ENCODE results near the gene ZFR. TPM values are rescaled to one million over a fixed set of nuclear protein-coding genes. Genes with fewer than 3 reads are reported as not detected.

ZFR gene
- polyA plus RNA-seq, 2 of the 4 experiments (the other 2 are of a cell fraction): 65.6 to 107 TPM

DNA sequence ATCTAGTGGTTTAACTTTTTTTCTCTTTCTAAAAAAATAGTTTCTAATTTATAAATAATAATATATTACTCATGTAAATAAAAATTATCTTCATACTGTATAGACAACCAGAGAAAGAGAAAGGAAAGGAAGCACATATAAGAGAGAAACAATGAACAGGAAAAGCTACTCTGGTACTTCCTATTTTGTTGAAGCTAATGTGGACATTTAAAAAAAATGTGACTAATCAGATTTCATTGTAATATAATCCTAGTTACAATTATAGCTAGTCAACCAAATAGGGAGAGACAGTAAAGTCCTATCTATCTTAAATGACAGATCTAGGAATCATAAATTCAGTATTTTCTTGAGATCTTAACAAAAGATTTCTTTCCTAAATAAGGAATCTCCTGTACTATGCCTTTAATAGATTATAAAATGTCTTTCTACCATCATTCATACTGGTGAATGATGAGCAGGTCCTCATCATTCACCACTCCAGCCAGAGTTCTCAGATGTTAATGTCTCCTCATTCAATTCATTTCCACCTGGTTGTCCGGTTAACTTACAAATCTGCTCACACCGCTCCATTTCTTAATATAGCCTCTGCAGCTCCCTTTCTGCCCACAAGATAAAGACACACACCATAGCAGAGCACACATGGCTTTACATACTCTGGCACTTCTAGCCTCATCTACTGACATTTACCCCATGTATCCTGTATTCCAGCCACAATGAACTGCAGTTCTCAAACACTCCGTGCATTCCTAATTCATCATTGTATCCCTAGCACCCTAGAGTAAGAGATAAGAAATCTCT, 30.9 kb downstream of the ZFR start:
- ATAC-seq (no peak), FAIRE-seq (no peak), DNase-seq (ENCODE audit: low read depth in 1 of 2, low spot score in 1 of 2) (no peak)
- Histone ChIP-seq H3K4me1 (no peaks in the 10 kb centered on the region), H3K9me3 (no peaks in the 10 kb centered on the region), H3K4me3 (no peak overlapping the region), H3K27ac (no peak overlapping the region), H3K4me2 (no peak overlapping the region)
- TF ChIP-seq FOXS1 (CRISPR knock-in tag; IDR thresholded peaks at IDR 0.05) (no peak), MYC (IDR thresholded peaks at IDR 0.05; ENCODE audit: borderline replicate concordance, low read length) (no peak), PHF8 (IDR thresholded peaks at IDR 0.05; ENCODE audit: borderline replicate concordance, low read depth) (no peak), NR3C1 (IDR thresholded peaks at IDR 0.05) (no peak)
- TF ChIP-seq, protein P1, sequence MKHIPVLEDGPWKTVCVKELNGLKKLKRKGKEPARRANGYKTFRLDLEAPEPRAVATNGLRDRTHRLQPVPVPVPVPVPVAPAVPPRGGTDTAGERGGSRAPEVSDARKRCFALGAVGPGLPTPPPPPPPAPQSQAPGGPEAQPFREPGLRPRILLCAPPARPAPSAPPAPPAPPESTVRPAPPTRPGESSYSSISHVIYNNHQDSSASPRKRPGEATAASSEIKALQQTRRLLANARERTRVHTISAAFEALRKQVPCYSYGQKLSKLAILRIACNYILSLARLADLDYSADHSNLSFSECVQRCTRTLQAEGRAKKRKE (CRISPR knock-in tag; IDR thresholded peaks at IDR 0.05; ENCODE audit: low read depth): no peak
- 97% methylated on average over 3 of the region's 3 CpGs for WGBS (ENCODE audit: missing lambda C conversion rate)
- POLR2A ChIA-PET: no interaction called here
- CTCF ChIA-PET: interaction anchor here (0.6 to 1.1 kb wide), 3 partner anchors 13 to 17 kb away, joined by 3 read pairs; no protein-coding TSS in a partner anchor

DNA sequence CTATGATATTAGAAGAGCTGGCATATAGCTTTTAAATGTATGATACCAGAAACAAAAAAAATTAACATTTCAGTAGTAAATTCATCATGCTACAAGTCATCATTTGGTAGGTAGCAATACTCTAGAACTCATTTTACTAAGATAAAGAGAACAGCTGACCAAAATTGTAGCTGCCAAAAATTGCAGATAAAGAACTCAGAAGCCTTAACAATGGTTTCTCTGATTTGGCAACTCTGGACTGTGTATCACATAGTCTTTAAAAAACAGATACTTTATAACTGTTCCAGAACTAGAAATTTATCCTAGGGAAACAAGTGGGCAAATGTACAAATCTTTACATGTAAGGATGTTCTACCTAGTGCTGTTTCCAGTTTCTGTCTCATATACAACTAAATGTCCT, 33.9 kb downstream of the ZFR start:
- no peaks in the 10 kb centered on the region for H3K4me1 ChIP-seq
- ATAC-seq (no peak), FAIRE-seq (no peak), DNase-seq (ENCODE audit: low read depth in 1 of 2, low spot score in 1 of 2) (no peak)
- no peaks in the 10 kb centered on the region for H3K9me3 ChIP-seq
- H3K4me2 ChIP-seq: no peak overlapping the region
- CTCF ChIA-PET: interaction anchor here (1.1 to 2.1 kb wide), 2 partner anchors 13 to 203 kb away, joined by 3 to 6 read pairs; no protein-coding TSS in a partner anchor
- no peak overlapping the region for H3K27ac ChIP-seq
- POLR2A ChIA-PET: no interaction called here
- no peak overlapping the region for H3K4me3 ChIP-seq
- TF ChIP-seq RNF2 (IDR thresholded peaks at IDR 0.05; ENCODE audit: borderline replicate concordance, low read depth) (no peak), FOSB (CRISPR knock-in tag; IDR thresholded peaks at IDR 0.05) (no peak), TP53 (CRISPR knock-in tag; IDR thresholded peaks at IDR 0.05) (no peak), FOSL2 (IDR thresholded peaks at IDR 0.05) (no peak), FOSL2 (CRISPR knock-in tag; IDR thresholded peaks at IDR 0.05) (no peak), EP300 (IDR thresholded peaks at IDR 0.05) (no peak), CBX8 (IDR thresholded peaks at IDR 0.05) (no peak), SMC3 (IDR thresholded peaks at IDR 0.05) (no peak)

DNA sequence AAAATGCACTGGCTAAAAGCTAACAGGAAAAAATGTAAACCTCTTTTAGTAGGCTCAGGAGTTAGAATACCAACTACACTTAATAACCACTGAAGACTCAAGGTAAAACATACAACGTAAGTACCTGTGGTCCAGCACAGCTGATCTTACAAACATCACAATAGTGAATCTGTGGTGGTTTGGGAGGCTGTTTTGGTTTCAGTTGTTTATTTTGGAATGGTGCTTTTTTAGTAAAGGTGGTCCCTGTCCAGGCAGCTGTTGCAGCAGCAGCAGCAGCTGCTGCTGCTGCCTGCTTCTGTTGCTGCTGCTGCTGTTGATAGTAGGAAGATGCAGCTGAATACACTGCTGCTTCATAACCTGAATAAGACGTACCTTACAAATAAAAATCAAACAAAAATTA, 37.9 kb downstream of the ZFR start:
- POLR2A ChIA-PET: no interaction called here
- DNase-seq (ENCODE audit: low read depth in 1 of 2, low spot score in 1 of 2): no peak
- CTCF ChIA-PET: interaction anchor here (1.2 to 1.6 kb wide), 3 partner anchors 23 to 206 kb away, joined by 3 read pairs; no protein-coding TSS in a partner anchor
- WGBS (ENCODE audit: missing lambda C conversion rate): 93% methylated on average over 2 of the region's 2 CpGs
- no peak for ATAC-seq
- H3K4me2 ChIP-seq: no peak overlapping the region
- H3K4me1 ChIP-seq: no peaks in the 10 kb centered on the region
- no peaks in the 10 kb centered on the region for H3K9me3 ChIP-seq
- TF ChIP-seq, protein P2, sequence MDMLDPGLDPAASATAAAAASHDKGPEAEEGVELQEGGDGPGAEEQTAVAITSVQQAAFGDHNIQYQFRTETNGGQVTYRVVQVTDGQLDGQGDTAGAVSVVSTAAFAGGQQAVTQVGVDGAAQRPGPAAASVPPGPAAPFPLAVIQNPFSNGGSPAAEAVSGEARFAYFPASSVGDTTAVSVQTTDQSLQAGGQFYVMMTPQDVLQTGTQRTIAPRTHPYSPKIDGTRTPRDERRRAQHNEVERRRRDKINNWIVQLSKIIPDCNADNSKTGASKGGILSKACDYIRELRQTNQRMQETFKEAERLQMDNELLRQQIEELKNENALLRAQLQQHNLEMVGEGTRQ (IDR thresholded peaks at IDR 0.05): no peak
- no peak for TF ChIP-seq NPAS2 (CRISPR knock-in tag; IDR thresholded peaks at IDR 0.05; ENCODE audit: borderline replicate concordance)
- TF ChIP-seq, protein P3, sequence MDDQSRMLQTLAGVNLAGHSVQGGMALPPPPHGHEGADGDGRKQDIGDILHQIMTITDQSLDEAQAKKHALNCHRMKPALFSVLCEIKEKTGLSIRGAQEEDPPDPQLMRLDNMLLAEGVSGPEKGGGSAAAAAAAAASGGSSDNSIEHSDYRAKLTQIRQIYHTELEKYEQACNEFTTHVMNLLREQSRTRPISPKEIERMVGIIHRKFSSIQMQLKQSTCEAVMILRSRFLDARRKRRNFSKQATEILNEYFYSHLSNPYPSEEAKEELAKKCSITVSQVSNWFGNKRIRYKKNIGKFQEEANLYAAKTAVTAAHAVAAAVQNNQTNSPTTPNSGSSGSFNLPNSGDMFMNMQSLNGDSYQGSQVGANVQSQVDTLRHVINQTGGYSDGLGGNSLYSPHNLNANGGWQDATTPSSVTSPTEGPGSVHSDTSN (IDR thresholded peaks at IDR 0.05): no peak
- TF ChIP-seq, protein P4, sequence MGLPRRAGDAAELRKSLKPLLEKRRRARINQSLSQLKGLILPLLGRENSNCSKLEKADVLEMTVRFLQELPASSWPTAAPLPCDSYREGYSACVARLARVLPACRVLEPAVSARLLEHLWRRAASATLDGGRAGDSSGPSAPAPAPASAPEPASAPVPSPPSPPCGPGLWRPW (IDR thresholded peaks at IDR 0.05): no peak
- no peak for TF ChIP-seq GATA3 (IDR thresholded peaks at IDR 0.05; ENCODE audit: borderline replicate concordance)
- TF ChIP-seq CHD2 (IDR thresholded peaks at IDR 0.05; ENCODE audit: low read length, partially characterized antibody): no peak
- no peak for TF ChIP-seq ZC3H11A (IDR thresholded peaks at IDR 0.05)
- TF ChIP-seq CHD4 (IDR thresholded peaks at IDR 0.05; ENCODE audit: borderline replicate concordance): no peak
- no peak for TF ChIP-seq JUNB (IDR thresholded peaks at IDR 0.05)
- no peak for TF ChIP-seq HOXA7 (CRISPR knock-in tag; IDR thresholded peaks at IDR 0.05)
- TF ChIP-seq PHF8 (IDR thresholded peaks at IDR 0.05; ENCODE audit: borderline replicate concordance, low read depth): no peak
- TF ChIP-seq, protein P5, sequence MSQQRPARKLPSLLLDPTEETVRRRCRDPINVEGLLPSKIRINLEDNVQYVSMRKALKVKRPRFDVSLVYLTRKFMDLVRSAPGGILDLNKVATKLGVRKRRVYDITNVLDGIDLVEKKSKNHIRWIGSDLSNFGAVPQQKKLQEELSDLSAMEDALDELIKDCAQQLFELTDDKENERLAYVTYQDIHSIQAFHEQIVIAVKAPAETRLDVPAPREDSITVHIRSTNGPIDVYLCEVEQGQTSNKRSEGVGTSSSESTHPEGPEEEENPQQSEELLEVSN (IDR thresholded peaks at IDR 0.05; ENCODE audit: borderline replicate concordance, low read depth): no peak
- no peak for TF ChIP-seq ESRRA (IDR thresholded peaks at IDR 0.05; ENCODE audit: borderline replicate concordance, low read length)
- no peak for TF ChIP-seq HDAC2 (IDR thresholded peaks at IDR 0.05)
- TF ChIP-seq HOXB13 (CRISPR knock-in tag; IDR thresholded peaks at IDR 0.05; ENCODE audit: low read depth): no peak
- TF ChIP-seq, protein P6, sequence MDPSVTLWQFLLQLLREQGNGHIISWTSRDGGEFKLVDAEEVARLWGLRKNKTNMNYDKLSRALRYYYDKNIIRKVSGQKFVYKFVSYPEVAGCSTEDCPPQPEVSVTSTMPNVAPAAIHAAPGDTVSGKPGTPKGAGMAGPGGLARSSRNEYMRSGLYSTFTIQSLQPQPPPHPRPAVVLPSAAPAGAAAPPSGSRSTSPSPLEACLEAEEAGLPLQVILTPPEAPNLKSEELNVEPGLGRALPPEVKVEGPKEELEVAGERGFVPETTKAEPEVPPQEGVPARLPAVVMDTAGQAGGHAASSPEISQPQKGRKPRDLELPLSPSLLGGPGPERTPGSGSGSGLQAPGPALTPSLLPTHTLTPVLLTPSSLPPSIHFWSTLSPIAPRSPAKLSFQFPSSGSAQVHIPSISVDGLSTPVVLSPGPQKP (IDR thresholded peaks at IDR 0.05; ENCODE audit: low read depth, low read length): no peak
- H3K4me3 ChIP-seq: no peak overlapping the region
- no peak overlapping the region for H3K27ac ChIP-seq
- FAIRE-seq: no peak

All from A549 (cell line).